ENCODE measurements around the gene SMIM35.

The SMIM35 gene

DNA sequence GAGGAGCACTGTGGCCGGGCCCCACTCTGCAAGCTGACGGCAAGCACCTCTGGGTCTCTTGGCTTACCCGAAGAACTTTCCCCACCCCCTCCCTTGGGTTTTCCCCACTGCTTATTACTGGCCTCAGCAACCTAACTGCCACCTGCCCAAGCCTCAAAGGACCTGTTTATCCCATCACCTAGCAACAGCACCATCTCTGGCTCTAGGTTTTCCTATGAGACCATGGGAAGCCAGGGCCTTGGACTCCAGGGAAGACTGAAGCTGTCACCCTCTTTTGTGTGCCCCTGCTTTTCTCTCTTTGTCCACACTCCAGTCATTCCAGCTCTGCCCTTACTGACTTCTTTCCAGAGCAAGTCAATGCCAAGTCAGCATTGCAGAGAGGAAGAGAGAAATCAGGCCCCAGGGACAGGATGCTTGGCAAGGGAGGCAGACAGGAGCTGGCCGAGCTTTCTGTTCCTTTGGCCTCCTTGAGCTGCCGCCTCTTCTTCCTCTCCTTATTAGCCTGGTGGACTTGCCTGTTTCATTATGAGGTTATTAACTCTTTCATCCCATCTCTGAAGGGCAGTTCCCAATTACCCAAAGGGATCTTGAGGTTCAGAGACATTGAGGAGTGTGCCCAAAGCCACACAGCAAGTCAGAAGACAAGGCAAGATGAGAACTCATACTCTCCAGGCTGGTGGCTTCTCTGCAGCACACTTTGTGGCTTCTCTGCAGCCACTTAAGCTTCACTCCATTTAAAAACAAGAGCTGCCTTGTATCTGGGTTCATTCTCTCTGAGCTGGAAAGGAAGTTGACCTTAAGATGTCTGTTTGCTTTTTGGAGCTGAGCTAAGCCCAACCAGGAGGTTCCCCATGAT is at the start of gene SMIM35:
SMIM35 (minus strand) TSS at position 51 of the 856 bp plus-strand sequence. CDS start 206 bp downstream, outside the sequence.
- no peak for DNase-seq

DNA sequence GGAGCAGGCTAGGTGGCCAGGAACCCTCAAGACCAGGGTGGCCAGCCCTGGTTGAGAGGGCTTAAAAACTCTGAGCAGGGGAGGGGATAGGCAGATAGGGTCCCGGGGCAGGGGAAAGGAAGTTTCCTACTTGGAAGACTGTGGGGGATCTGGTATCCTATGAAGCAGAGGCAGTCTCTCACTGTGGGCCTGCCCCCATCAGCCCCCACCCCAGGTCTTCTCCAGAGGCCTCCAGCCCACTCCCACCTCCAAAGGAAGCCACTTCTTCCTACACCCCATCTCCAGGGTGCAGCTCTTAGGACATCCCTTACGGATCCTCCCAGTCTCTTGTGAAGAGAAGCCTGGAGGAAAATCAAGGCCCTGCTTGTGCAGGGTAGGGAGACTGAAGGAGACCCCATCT is 49.6 kb upstream of the SMIM35 start:
- DNase-seq: no peak

DNA sequence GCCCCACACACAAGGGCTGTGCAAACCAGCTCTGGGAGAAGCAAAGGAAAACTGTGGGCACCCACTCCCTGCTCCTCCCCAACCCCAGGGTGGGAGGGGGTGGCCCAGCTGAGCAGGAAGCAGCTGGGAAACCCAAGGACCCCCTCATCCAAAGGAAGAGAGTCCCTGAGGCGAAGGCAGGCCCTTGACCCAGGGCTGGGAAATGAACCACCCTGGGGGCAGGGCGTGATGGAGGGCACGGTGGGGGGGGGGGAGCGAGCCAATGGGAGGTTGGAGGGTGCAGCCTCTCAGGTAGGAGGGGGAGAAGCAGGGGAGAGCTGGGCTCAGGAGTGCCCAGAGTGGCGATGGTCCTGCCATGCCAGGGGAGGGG is 49.0 kb upstream of the SMIM35 start:
- DNase-seq: no peak

DNA sequence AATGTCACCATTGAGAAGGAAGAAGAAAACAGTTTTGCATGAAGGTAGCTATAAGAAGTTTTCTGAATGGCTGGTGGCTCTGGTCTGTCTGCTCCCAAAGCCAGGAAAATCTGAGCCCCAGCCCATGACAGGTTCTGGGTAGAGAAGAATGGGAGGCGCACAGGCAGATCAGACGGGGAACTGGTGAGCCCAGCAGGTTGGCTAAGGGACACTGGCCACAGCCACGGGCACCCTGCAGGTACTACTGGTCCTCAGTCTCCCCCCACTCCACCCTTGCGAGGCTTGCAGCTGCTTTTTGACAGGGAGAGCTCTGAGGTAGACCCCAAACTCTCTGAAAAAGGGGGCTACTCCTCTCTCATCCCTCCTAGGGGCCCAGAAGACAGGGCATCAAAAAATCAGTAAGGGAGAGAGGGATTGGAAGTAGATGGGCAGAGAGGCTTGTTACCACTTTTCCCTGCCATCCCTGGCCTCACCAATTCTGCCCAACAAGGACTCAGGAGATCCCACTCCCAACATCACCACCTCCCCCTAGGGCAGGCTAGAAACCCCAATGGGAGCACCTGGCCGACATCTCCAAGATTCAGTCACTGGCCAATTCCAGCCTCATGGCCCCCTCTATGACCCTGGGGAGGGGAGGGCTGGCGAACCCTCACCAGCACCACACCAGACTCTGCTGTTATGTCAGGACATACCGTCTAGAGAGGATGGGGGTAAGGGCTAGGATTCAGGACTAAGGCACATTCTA is 48.5 kb upstream of the SMIM35 start:
- no peak for DNase-seq

DNA sequence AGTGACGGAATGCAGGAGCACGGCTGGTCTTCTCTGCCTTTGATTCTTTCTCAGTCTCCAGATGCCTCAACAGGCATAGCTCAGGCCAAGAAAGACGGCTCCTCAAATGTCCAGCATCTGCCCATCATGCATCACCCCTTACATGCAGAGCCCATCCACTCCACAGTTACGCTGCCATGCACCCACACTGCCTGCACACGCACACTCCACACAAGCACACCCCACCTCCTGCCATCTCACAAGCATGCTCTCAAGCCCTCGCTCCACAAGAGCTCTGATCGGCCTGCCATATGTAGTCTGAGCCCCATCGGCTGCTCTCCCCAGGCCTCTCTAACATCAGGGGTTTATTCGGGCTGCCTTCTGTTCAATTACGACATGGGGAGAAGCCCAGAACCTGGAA is 47.1 kb upstream of the SMIM35 start:
- DNase-seq: no peak

DNA sequence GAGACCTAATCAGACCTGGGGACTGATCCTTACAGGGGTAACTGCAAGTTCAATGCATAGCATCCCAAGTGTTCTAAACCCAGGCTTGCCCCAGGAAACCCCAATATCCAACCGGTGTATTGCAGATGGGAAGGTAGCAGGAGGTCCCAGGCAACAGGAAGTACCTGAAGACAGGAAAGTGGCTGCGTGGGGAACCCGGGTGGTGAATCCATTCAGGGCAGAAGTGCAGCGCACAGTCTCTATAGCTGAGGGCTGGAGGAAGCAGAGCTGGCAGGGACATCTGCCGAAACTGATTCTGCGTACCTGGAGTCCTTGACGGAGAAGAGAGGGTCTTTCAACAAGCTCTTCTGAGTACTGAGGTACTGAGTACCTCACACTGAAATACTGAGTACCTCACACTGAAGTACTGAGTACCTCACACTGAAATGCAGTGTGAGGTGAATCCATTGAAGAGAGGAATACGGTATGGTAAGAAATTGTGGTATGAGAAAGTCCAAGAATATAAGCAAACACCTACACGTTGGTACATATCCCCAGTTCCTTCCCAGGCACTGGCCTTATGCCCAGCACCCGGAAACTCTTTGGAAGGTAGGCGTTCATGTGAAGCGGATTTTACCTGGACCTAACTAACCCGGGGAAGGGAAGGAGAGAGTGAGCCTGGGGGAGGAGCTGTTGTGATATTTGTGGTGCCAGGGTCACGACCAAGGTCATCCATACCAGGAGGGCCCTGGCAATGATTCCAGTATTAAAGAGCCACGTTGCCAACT is 45.8 kb upstream of the SMIM35 start:
- no peak for DNase-seq

DNA sequence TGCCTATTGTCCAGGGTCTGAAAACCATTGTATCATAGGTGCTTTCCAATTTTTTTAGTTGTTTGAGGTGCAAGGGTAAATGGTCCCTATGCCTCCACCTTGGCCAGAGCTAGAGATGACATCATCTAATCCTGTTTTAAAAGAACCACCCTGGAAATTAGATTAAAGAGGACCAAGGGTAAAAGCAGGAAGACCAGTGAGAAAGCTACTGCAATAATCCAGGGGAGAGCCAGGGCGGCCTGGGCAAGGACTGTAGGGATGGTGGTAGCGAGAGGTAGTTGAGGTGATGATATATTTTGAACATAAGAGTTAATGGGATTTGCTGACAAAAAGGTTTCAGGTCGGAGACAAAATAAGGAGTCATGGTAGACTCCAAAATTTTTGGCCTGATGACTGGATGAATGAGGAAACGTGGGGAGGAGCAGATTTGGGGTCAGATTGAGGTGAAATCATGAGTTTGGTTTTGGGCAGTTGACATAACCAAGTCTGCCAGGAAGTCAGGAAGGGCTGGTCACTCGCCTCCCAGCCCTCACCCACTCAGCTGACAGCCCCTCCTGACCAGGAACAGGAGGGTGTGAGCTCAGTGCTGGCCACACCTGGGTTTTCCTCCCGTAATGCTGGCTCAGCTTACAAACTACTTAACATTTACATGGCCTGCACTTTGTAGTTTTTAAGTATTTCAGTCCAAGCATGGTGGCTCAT is 42.9 kb upstream of the SMIM35 start:
- no peak for DNase-seq

DNA sequence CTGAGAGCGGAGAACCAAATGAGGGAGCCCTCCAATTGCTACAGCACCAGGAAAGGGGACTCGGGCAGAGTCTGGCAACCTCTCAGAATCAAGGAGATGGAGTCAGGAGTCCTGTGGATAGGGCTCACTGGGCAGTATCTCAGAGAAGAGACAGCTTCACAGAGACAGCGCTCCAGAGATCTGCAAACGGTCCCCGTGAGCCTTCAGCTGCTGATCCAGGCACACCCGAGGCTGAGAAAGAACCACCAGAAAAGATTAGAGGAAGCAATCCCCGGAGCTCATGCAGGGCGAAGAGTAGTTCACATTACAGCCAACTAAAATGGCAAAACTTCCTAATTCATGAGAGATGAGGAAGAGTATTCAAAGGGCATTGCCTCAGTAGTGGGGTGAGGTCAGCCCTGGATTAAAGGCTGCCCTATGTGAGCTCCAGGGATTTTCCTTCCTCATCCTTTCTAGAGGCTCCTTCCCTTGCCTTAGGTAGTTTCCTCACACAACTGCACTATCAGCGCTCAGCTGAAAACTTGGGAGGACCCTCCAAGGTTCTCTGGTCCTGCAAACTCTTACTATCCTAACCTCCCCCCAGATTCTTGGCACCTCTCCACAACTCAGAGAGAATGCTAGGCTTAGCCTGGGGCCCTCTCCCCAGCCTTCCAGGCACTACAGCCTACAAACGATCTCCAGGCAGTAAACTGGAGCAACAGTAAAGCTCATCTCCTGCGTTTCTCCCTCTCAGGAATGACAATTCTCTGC is 42.1 kb upstream of the SMIM35 start:
- DNase-seq: no peak

DNA sequence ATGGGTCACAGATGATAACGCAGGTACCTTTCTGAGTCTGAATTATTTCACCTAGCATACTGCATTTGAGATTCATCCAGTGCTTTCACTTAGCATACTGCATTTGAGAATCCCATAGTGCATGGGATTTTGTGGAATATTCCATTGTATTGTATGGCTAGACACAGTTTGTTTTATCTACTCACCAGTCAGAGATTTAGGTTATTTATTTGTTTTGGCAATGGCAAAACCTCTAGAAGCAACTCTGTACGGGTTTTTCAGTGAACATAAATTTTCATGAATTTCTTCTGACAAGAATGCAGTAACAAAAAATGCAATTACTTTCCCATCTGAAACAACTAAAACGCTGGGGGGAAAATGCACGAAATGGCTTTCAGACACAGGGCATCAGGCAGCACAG is 41.5 kb upstream of the SMIM35 start:
- DNase-seq: no peak

DNA sequence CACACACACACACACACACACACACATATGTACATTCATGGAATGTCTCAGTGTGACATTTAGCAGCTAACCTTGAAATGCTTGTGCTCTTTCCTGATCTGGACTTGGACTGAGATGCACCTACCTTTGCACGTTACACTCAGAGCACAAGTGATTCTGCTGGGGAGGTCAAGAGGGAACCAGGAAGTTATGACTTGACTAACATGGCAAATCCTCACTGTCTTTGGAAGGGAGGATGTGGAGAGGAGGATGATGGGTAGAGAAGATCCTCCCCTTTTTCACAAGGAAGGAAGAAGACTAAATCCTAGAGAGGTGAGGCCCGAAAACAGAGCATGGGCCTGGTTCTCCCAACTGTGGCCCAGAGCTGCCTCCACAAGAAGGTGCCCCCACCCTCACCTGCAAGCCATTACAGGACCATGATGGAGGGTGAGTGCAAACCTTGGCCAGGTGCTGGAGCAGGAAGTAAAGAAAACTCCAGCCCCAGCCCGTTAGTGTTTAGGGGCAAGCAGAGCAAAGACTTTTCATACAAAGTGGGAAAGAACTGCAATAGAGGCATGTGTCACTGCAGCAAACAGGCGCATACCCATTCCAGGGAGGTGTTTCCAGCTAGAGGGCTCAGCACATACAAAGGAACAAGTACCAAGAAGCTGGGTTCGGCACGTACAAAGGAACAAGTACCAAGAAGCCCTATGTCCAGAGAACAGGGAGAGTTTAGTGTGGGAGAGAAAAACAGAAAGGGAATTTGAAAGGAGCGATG is 39.5 kb upstream of the SMIM35 start:
- no peak for DNase-seq

DNA sequence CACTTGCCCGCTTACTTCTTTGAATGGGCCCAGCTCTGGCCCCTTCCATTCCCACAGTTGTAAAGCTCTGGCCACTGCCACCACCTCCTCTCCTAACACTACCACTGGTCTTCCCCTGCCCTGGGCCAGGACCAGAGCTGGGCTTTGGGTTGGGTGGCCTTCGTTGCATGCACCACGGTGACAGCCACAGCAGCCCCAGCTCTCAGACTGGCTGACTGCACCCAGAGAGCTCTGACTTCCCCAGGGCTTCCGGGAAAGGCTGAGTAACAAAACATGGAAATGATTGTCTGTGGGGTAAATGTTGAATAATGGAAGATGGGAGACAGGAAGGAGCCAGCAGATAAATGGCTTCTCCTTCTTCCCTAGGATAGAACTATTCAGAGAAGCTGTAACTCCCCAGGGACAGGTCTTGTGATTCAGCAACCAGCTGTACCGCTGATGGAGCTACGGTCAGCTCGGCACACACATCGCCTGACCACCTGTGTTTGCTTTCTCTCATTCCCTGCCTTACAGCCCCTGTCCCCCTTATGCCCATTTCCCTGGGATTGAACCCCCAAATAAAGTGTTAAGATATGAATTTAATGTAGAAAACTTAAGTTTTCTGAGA is 38.3 kb upstream of the SMIM35 start:
- DNase-seq: no peak

DNA sequence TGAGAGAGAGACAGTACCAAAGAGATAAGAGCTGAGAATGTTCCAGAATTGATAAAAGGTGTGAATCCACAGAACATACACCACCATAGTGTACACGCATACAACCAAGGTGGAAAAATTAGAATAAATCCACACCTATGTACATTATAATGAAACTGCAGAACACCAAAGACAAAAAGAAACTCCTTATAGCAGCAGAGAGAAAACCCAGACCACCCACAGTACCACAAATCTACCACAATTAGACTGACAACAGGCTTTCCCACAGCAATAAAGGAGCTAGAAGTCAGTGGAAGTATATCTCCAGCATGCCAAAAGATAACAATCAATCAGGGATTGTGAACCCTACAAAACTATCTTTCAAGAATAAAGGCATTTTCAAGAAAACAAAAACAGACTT is 34.0 kb upstream of the SMIM35 start:
- DNase-seq: no peak

DNA sequence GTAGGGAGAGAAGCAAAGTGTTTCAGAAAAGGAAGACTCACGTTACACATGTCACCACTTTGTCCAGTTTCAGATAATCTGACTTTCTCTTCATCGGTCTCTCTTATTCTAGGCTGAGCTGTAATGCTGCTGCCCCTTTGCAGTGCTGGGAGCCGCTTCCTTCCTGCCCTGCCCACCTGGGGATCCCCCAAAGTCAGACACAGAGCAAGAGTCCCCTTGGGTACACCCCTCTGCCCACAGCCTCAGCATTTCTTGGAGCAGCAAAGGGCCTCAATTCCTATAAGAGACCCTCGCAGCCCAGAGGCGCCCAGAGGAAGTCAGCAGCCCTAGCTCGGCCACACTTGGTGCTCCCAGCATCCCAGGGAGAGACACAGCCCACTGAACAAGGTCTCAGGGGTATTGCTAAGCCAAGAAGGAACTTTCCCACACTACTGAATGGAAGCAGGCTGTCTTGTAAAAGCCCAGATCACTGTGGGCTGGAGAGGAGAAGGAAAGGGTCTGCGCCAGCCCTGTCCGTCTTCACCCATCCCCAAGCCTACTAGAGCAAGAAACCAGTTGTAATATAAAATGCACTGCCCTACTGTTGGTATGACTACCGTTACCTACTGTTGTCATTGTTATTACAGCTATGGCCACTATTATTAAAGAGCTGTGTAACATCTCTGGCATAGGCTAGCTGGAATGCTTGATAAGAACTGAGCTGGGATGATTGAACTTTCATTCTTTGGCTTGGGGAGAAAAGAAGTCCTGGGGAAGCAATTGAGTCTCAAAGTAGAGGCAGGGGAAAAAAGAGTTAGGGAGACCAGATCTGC is 31.2 kb upstream of the SMIM35 start:
- no peak for DNase-seq

DNA sequence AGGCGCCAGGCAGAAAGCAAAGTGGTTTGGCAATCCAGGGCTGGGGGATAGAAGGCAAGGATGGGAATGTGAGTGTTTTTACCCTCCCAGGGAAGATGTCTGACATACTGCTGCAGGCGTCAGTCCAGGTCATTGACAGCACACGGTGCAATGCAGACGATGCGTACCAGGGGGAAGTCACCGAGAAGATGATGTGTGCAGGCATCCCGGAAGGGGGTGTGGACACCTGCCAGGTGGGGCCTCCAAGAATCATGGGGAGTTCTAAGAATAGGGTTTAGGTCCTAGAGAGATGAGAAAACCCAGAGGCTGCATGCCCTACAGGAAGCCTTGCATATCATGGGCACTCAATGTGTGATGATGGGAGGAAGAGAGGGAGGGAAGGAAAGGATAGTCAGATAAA is 28.3 kb upstream of the SMIM35 start:
- DNase-seq: no peak

DNA sequence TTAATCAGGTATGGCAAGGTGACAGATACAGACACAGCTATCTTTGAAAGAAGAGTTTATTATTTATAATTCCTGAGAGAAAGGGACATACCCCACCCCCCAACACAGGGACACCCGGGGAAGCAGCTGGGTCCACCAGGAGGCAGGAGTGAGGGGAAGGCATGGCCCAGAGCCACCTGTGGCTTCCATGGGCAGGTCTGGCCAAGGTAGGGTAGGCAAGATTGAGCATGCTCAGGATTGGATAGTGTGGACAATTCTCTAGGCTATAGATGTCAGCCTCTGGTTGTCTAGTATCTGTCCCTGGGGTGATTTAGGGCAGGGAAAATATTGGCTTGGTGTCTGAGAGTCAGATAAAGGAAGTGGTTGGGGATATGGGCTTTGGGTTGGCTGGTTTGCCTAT is 27.5 kb upstream of the SMIM35 start:
- DNase-seq: no peak

DNA sequence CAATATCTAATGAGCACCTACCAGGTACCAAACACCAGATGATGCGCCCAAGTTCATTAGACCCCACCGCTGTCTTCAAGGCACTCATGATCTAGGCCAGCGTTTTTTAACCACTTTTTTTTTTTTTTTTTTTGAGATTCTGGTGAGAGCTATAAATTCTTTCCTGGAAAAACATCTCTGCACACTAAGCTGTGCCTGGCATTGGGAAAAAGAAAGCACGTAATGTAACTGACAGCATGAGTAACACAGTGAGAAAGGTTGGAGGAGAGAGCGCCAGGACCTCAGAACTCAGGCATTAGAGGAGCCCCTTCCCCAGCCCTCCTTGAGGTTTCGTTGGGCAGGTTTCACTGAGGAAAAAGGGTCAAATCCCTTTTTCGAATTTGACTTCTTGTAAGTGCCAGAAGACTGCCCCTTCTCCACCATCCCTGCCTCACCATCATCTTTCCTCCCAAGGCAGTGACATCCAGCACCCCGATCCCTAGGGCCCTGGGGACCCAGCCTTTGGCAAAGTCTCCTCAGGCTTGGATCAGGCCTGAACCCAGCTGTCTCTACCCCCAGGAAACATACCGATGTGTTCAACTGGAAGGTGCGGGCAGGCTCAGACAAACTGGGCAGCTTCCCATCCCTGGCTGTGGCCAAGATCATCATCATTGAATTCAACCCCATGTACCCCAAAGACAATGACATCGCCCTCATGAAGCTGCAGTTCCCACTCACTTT is 26.1 kb upstream of the SMIM35 start:
- no peak for DNase-seq

DNA sequence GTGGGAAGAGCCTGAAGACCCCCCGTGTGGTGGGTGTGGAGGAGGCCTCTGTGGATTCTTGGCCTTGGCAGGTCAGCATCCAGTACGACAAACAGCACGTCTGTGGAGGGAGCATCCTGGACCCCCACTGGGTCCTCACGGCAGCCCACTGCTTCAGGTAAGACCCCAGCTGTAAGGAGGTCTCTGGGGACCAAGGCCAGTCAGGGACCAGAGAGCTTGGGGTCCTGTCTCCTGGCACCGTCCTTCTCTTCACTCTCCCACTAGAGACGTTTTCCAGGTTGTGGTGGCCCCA is 24.9 kb upstream of the SMIM35 start:
- no peak for DNase-seq

DNA sequence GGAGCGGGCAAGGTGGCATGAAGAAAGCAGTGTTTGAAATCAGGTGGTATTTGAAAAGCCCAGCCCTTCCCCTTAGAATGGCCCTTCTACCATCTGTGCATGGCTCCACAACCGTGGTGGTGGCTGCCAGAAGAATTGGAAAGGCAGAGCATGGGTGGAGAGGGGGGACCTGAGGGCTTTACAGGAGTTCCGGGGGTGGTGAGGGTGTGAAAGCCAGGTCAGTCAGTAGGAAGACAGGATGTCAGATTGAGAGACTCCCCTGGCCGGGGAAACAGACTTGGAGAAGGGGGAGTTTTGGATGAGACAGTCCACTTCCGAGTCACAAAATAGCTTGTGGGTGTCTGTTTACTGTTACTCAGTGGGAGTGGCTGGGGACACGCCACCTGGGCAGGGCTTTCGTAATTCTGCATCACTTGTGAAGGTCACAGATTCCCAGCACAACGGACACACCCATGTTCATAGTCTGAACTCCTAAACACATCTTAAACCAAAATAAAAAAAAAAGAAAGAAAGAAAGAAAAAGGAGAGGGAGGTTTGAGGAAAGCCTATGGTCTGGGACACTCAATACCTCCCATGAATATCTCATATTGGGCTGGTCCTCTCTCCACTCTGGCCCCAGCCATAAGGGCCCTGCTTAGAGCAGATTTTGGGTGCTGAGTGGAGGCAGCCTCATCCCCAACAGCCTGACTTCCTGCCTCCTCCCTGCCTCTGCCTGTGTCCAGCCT is 24.4 kb upstream of the SMIM35 start:
- DNase-seq: no peak

DNA sequence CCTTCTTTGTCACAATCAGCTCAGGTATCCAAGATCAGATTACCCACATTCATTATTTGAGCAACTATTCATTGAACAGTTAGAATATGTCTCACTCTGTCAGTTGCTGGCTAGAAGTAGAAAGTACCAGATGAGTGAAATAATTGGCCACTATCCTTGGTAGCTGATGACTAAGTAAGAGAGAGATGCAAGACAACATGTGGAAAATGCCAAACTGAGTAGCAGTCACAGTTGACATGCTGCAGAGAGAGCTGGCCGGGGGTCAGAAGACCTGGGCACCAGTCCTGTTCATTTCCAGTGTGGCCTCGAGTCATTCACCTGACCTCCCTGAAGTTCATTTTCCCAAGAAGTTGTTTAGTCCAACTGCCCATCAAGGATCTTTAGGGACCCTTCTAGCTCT is 22.5 kb upstream of the SMIM35 start:
- no peak for DNase-seq
